Esophagus squamous epithelium (tissue), 4 donors: ENCODE measurements around the gene WWOX.

Source experiments
- CTCF ChIP-seq, 6 experiments: fragments of 450-650 bp in 4 of 6; fragments of 200-600 bp in 2 of 6; sonication (generic) in 2 of 6; IDR thresholded peaks; one replicate each; pipeline ENCODE4 v1.5.1; 2016 to 2019; ENCODE audit warnings: antibody characterized with exemption in 6 of 6, mild to moderate bottlenecking in 4 of 6, moderate library complexity in 4 of 6
- POLR2A ChIP-seq, 4 donors: fragments of 450-650 bp; IDR thresholded peaks; one replicate each; pipeline ENCODE4 v1.6.1; 2017; ENCODE audit warnings: antibody characterized with exemption in 4 of 4, mild to moderate bottlenecking in 4 of 4, moderate library complexity in 3 of 4

GRCh38 chr16:78256686-78257375, 157.4 kb downstream of the WWOX start:
- TF ChIP-seq CTCF (IDR thresholded peaks at IDR 0.05) (no peak), POLR2A (IDR thresholded peaks at IDR 0.05) (no peak)
